ENCODE measurements around the gene DPP6. TPM values are rescaled to one million over a fixed set of nuclear protein-coding genes. Genes with fewer than 3 reads are reported as not detected.

The DPP6 gene
- total RNA-seq, 2 experiments from 2014 or later = not detected

GRCh38 chr7:154484406-154484805 lies 432.2 kb downstream of the DPP6 start:
- no peaks in the 10 kb centered on the region for H3K36me3 Mint-ChIP-seq (ENCODE audit: low read depth)
- ChIA-PET POLR2A (no interaction called here), CTCF (no interaction called here)
- H3K27me3 Mint-ChIP-seq = no peaks in the 10 kb centered on the region
- DNase-seq = no peak
- Histone ChIP-seq H3K9me3 (ENCODE audit: control insufficient read depth in 1 of 2, insufficient read depth in 1 of 2, low read length in 2 of 2) (peaks cover 0 to 15% of the 10 kb centered on the region in 2 experiments), H3K4me1 (ENCODE audit: insufficient read depth, low read length) (no peaks in the 10 kb centered on the region), H3K27ac (ENCODE audit: low read depth in 1 of 2, low read length in 2 of 2) (no peak overlapping the region), H3K27me3 (ENCODE audit: control insufficient read depth in 1 of 2, insufficient read depth in 2 of 2, low read length in 2 of 2) (peaks cover 0 to 2% of the 10 kb centered on the region in 2 experiments), H3K4me3 (ENCODE audit: low read length) (no peak overlapping the region), H3K36me3 (ENCODE audit: insufficient read depth, low read length) (no peaks in the 10 kb centered on the region)
- no peaks in the 10 kb centered on the region for H3K4me1 Mint-ChIP-seq (ENCODE audit: low read depth)
- H3K4me3 Mint-ChIP-seq = no peak overlapping the region
- peaks cover 7% of the 10 kb centered on the region for H3K9me3 Mint-ChIP-seq
- intact Hi-C loops (cut with DNase I, micrococcal nuclease) = no loop called here
- H3K27ac Mint-ChIP-seq = no peak overlapping the region
- TF ChIP-seq, protein P1, sequence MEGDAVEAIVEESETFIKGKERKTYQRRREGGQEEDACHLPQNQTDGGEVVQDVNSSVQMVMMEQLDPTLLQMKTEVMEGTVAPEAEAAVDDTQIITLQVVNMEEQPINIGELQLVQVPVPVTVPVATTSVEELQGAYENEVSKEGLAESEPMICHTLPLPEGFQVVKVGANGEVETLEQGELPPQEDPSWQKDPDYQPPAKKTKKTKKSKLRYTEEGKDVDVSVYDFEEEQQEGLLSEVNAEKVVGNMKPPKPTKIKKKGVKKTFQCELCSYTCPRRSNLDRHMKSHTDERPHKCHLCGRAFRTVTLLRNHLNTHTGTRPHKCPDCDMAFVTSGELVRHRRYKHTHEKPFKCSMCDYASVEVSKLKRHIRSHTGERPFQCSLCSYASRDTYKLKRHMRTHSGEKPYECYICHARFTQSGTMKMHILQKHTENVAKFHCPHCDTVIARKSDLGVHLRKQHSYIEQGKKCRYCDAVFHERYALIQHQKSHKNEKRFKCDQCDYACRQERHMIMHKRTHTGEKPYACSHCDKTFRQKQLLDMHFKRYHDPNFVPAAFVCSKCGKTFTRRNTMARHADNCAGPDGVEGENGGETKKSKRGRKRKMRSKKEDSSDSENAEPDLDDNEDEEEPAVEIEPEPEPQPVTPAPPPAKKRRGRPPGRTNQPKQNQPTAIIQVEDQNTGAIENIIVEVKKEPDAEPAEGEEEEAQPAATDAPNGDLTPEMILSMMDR (IDR thresholded peaks at IDR 0.05) = no peak
- no peak for ATAC-seq (ENCODE audit: poor library complexity)

DNA sequence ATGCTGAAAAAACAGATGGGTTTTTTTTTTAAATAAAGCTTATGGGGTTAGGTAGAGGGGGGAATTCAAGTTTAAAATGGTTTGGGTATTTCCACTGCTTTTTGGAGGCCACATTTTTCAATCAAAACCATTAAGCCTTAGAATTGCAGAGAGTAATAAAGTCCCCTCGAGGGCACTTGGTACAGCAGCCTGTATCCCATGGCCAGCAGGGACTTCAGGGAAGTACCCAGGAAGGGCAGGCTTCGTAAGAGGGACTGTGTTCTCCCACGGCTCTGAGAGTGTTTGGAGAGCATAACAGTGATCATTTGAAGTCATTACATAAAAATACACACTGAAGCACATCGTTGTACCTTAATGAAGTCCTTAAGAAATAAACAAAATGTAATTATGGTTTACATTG lies 432.7 kb downstream of the DPP6 start:
- Mint-ChIP-seq H3K27me3 (no peaks in the 10 kb centered on the region), H3K36me3 (ENCODE audit: low read depth) (no peaks in the 10 kb centered on the region), H3K4me3 (no peak overlapping the region), H3K9me3 (peaks cover 7% of the 10 kb centered on the region), H3K4me1 (ENCODE audit: low read depth) (no peaks in the 10 kb centered on the region), H3K27ac (no peak overlapping the region)
- ATAC-seq (ENCODE audit: poor library complexity) (no peak), DNase-seq (no peak)
- Histone ChIP-seq H3K9me3 (ENCODE audit: control insufficient read depth in 1 of 2, insufficient read depth in 1 of 2, low read length in 2 of 2) (peaks cover 0 to 15% of the 10 kb centered on the region in 2 experiments), H3K36me3 (ENCODE audit: insufficient read depth, low read length) (no peaks in the 10 kb centered on the region), H3K27ac (ENCODE audit: low read depth in 1 of 2, low read length in 2 of 2) (no peak overlapping the region), H3K4me1 (ENCODE audit: insufficient read depth, low read length) (no peaks in the 10 kb centered on the region), H3K27me3 (ENCODE audit: control insufficient read depth in 1 of 2, insufficient read depth in 2 of 2, low read length in 2 of 2) (peaks cover 0 to 2% of the 10 kb centered on the region in 2 experiments), H3K4me3 (ENCODE audit: low read length) (no peak overlapping the region)
- TF ChIP-seq, protein P1 (IDR thresholded peaks at IDR 0.05) = no peak
- ChIA-PET POLR2A (no interaction called here), CTCF (no interaction called here)
- intact Hi-C loops (cut with DNase I, micrococcal nuclease) = no loop called here

DNA sequence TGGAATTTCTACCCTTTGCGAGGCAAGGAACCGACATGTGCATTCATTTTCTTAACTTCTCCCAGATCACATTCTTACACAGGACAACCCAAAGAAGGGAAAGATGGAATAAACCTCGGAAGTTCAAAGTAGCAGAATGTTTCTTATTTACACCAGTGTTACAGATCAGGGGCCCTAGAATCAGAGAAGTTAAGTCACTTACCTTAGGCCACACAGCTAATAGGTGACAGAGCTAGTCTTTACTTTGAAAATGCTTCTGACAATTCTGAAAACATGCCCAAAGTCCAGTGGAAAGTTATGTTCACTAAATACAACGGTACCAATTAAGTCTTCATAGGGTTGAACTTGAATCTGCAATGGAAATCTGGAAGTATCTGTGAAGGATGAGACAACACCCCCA lies 437.7 kb downstream of the DPP6 start:
- ATAC-seq (ENCODE audit: poor library complexity) = no peak
- Histone ChIP-seq H3K4me1 (ENCODE audit: insufficient read depth, low read length) (no peaks in the 10 kb centered on the region), H3K4me3 (ENCODE audit: low read length) (no peak overlapping the region), H3K27me3 (ENCODE audit: control insufficient read depth in 1 of 2, insufficient read depth in 2 of 2, low read length in 2 of 2) (no peaks in the 10 kb centered on the region), H3K36me3 (ENCODE audit: insufficient read depth, low read length) (no peaks in the 10 kb centered on the region), H3K27ac (ENCODE audit: low read depth in 1 of 2, low read length in 2 of 2) (no peak overlapping the region), H3K9me3 (ENCODE audit: control insufficient read depth in 1 of 2, insufficient read depth in 1 of 2, low read length in 2 of 2) (peaks cover 0 to 12% of the 10 kb centered on the region in 2 experiments)
- Mint-ChIP-seq H3K4me1 (ENCODE audit: low read depth) (no peaks in the 10 kb centered on the region), H3K27ac (no peak overlapping the region), H3K36me3 (ENCODE audit: low read depth) (no peaks in the 10 kb centered on the region), H3K27me3 (no peaks in the 10 kb centered on the region), H3K4me3 (no peak overlapping the region), H3K9me3 (peaks cover 9% of the 10 kb centered on the region)
- TF ChIP-seq, protein P1 (IDR thresholded peaks at IDR 0.05) = no peak
- intact Hi-C loops (cut with DNase I, micrococcal nuclease) = no loop called here
- no peak for DNase-seq
- ChIA-PET POLR2A (no interaction called here), CTCF (no interaction called here)

Measured in CD4-positive, alpha-beta T cell (primary cell).